Esophagus muscularis mucosa (tissue), 4 donors: ENCODE data around the gene SIM1. TPM values are rescaled to one million over a fixed set of nuclear protein-coding genes. Genes with fewer than 3 reads are reported as not detected.

Experiments
- DNase-seq: peaks from one replicate; pipeline ENCODE4 v3.0.0-alpha.2; 2017; ENCODE audit errors: extremely low spot score
- H3K27ac ChIP-seq, 4 donors: fragments of 200-600 bp; sonication (generic); replicated peaks in 1 of 4; 1 replicate in 3 of 4; 2 replicates in 1 of 4; pipeline ENCODE4 v1.5.1; 2016 to 2019; ENCODE audit warnings: mild to moderate bottlenecking in 1 of 4
- H3K27me3 ChIP-seq, 4 donors: fragments of 200-600 bp; sonication (generic); one replicate each; pipeline versions ENCODE4 v1.5.1 to v1.6.0; 2016 to 2019
- H3K36me3 ChIP-seq, 4 donors: fragments of 200-600 bp; sonication (generic); one replicate each; pipeline ENCODE4 v1.5.1; 2016 to 2019
- H3K4me1 ChIP-seq, 4 donors: fragments of 200-600 bp; sonication (generic); one replicate each; pipeline ENCODE4 v1.5.1; 2016 to 2019
- H3K4me3 ChIP-seq, 4 donors: fragments of 200-600 bp; sonication (generic); 1 replicate in 2 of 4; 2 replicates in 2 of 4; pipeline ENCODE4 v1.5.1; 2016 to 2019; ENCODE audit warnings: mild to moderate bottlenecking in 4 of 4, moderate library complexity in 1 of 4
- H3K9me3 ChIP-seq, 4 donors: fragments of 200-600 bp; sonication (generic); 1 replicate in 3 of 4; 2 replicates in 1 of 4; pipeline ENCODE4 v1.5.1; 2016 to 2019
- EP300 ChIP-seq: sonication (generic); formaldehyde crosslinking; IDR thresholded peaks from one replicate; pipeline ENCODE4 v1.6.1; 2017; ENCODE audit warnings: antibody characterized with exemption
- POLR2A ChIP-seq: fragments of 450-650 bp; IDR thresholded peaks from one replicate; pipeline ENCODE4 v1.6.1; 2017; ENCODE audit warnings: antibody characterized with exemption, moderate library complexity, mild to moderate bottlenecking, low read depth
- POLR2AphosphoS5 ChIP-seq, 2 donors: sonication (generic); formaldehyde crosslinking; IDR thresholded peaks; one replicate each; pipeline ENCODE4 v1.6.1; 2017; ENCODE audit warnings: antibody characterized with exemption in 2 of 2
- WGBS: methylation state at CpG from one replicate; pipeline ENCODE4 v1.1.5; 2018; 5-methylcytosine and 5-hydroxymethylcytosine counted together
- intact Hi-C: fragments of 100-400 bp; cut with DNase I; formaldehyde crosslinking; loops from one replicate; pipeline ENCODE4 v1.15.1; 2023
- total RNA-seq, 4 donors: library from RNA; depleted of rRNA; stranded (reverse); fragments of >200 nt; gene quantifications; one replicate each; pipeline versions ENCODE4 v1.1.0 to v1.2.1, GENCODE V29; 2016
- TF ChIP-seq, protein P1 (sequence below), 3 experiments: fragments of 200-600 bp in 2 of 3; fragments of 450-650 bp in 1 of 3; sonication (generic) in 2 of 3; IDR thresholded peaks; one replicate each; pipeline ENCODE4 v1.5.1; 2017 to 2019; ENCODE audit warnings: antibody characterized with exemption in 3 of 3, mild to moderate bottlenecking in 2 of 3, moderate library complexity in 1 of 3

SIM1 gene
- total RNA-seq, 4 donors from 2014 or later = not detected

DNA sequence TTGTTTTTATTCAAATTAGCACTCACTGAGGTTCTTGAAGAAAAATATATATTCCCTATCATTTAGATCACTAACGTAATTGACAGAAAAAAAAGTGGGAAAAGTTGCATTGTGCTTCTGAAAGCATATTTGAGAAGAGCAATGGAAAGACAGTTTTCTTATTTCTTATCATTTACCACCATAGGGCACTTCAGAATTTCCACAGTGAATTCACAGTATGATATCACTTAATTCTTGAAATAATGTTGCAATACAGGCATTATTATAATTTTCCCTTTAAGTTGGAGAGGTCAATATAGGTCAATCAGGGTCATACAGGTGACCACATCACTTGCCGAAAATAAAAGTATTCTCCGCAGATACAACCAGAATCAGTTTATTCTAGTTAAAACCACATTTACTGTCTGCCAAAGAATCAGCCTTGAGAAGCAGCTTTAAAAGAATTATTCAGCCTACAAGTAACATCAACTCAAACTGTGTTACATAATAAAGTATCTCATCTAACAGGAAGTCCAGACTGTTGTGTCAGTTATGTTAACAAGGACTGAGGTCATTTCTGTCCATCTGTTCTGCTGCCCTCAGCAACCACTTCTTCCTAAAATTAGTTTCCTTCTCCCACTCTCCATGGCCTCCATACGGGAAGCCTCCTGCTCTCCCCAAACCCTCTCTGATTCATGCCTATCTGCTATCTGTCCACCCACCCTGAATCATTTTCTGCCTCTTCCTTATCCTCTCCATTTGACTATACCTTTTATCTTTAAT lies 121.2 kb downstream of the SIM1 start:
- TF ChIP-seq POLR2AphosphoS5 (IDR thresholded peaks at IDR 0.05) = no peak
- TF ChIP-seq POLR2A = no peak
- TF ChIP-seq EP300 = no peak
- TF ChIP-seq, protein P1, sequence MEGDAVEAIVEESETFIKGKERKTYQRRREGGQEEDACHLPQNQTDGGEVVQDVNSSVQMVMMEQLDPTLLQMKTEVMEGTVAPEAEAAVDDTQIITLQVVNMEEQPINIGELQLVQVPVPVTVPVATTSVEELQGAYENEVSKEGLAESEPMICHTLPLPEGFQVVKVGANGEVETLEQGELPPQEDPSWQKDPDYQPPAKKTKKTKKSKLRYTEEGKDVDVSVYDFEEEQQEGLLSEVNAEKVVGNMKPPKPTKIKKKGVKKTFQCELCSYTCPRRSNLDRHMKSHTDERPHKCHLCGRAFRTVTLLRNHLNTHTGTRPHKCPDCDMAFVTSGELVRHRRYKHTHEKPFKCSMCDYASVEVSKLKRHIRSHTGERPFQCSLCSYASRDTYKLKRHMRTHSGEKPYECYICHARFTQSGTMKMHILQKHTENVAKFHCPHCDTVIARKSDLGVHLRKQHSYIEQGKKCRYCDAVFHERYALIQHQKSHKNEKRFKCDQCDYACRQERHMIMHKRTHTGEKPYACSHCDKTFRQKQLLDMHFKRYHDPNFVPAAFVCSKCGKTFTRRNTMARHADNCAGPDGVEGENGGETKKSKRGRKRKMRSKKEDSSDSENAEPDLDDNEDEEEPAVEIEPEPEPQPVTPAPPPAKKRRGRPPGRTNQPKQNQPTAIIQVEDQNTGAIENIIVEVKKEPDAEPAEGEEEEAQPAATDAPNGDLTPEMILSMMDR (IDR thresholded peaks at IDR 0.05) = no peak
- no peaks in the 10 kb centered on the region for H3K27me3 ChIP-seq
- intact Hi-C loops = no loop called here
- no peaks in the 10 kb centered on the region for H3K36me3 ChIP-seq
- H3K4me1 ChIP-seq = no peaks in the 10 kb centered on the region
- H3K9me3 ChIP-seq = peaks cover 0 to 4% (median 1%) of the 10 kb centered on the region in 4 donors
- no peak for DNase-seq
- 54% methylated on average over 4 of the region's 4 CpGs for WGBS
- no peak overlapping the region for H3K4me3 ChIP-seq
- H3K27ac ChIP-seq = no peak overlapping the region

DNA sequence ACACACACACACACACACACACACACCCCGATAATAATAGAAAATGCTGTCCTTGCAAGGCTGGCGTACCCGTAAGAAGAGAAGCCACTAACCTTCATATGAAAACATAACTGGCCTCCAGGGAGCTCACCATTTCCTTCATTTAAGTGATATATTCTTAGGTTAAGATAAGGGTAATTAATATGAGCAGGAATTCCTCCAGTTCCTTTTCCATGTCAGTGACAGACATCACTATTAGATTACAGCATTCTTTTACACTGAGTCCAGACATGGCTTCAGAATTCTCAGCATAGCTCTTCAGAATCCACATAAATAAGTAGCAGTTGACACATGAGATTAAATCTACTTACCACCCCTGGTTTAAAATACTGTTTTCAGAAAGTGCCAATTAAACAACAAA lies 121.9 kb downstream of the SIM1 start:
- no peaks in the 10 kb centered on the region for H3K27me3 ChIP-seq
- no peak overlapping the region for H3K27ac ChIP-seq
- H3K4me1 ChIP-seq = no peaks in the 10 kb centered on the region
- DNase-seq = no peak
- 66% methylated on average over 3 of the region's 3 CpGs for WGBS
- peaks cover 0 to 4% (median 1%) of the 10 kb centered on the region in 4 donors for H3K9me3 ChIP-seq
- H3K36me3 ChIP-seq = no peaks in the 10 kb centered on the region
- TF ChIP-seq POLR2A = no peak
- TF ChIP-seq, protein P1 (IDR thresholded peaks at IDR 0.05) = no peak
- TF ChIP-seq POLR2AphosphoS5 (IDR thresholded peaks at IDR 0.05) = no peak
- intact Hi-C loops = no loop called here
- no peak overlapping the region for H3K4me3 ChIP-seq

DNA sequence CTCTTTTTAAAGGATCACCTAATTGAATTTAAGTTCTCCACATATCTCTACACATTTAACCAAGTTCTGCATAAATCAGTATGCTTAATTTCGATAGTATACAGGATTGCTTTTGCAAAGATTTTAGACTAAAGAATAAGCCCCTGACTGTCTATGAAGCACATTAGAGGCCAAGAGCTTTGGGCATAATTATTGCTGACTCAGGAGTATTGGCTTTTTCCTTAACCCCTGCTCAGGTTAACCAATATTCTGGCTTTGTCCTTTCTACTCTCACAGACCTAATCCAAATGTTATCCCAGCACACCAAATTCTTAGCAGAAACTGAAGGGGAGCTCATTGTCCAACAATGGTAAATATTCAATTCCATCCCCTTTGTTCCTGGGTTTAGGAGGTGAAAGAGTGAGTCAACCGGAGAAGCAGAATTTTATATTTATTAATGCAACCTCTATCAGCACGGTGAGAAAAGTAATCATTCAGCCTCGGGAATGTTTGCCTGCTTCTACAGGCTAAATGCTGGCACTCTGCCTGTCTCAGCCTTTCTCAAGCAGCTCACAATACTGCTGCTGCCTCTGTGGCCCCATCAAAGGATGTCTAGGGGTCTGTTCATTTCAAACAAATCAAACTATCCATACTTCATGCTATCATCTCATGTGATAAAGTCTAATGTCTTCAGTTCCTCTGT lies 125.0 kb downstream of the SIM1 start:
- no peak overlapping the region for H3K27ac ChIP-seq
- DNase-seq = no peak
- peaks cover 0 to 4% (median 1%) of the 10 kb centered on the region in 4 donors for H3K9me3 ChIP-seq
- H3K4me1 ChIP-seq = no peaks in the 10 kb centered on the region
- H3K27me3 ChIP-seq = no peaks in the 10 kb centered on the region
- TF ChIP-seq, protein P1 (IDR thresholded peaks at IDR 0.05) = no peak
- intact Hi-C loops = no loop called here
- WGBS = 82% methylated on average over 4 of the region's 4 CpGs
- H3K36me3 ChIP-seq = no peaks in the 10 kb centered on the region
- no peak overlapping the region for H3K4me3 ChIP-seq

DNA sequence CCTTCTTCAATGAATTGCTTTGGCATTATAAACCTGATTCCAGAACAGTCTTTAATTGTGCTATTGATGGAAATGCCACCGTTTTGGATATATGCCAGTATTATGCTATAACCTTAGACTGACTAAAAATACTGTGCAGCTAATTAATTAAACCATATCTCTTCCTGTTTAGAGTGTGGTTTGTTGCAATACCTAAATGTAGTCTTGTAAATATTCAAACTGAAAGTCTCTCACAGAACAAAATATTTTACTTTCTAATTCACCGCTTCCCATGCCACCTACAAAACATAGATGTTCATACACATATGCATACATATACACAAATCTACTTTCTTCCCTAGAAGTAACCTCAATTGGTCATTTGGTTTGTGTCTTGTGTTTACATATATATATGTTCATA lies 126.6 kb downstream of the SIM1 start:
- no peak for DNase-seq
- H3K27ac ChIP-seq = no peak overlapping the region
- no peaks in the 10 kb centered on the region for H3K4me1 ChIP-seq
- H3K9me3 ChIP-seq = peaks cover 0 to 4% (median 1%) of the 10 kb centered on the region in 4 donors
- intact Hi-C loops = no loop called here
- H3K4me3 ChIP-seq = no peak overlapping the region
- WGBS = 65% methylated on average over 2 of the region's 2 CpGs
- no peaks in the 10 kb centered on the region for H3K36me3 ChIP-seq
- TF ChIP-seq, protein P1 (IDR thresholded peaks at IDR 0.05) = no peak
- TF ChIP-seq POLR2A (no peak), EP300 (no peak), POLR2AphosphoS5 (IDR thresholded peaks at IDR 0.05) (no peak)
- H3K27me3 ChIP-seq = no peaks in the 10 kb centered on the region
